RWPE1 (cell line): Measurements from ENCODE around the gene DTNB.
"Not testable (repeated sequence)": the region's sequence is repeated elsewhere in the genome, so short reads cannot be mapped to it uniquely, and the experiment has no call there.

Source experiments
- CTCF ChIA-PET: fragments of 350-600 bp; sonication (Branson Sonifier 250); formaldehyde crosslinking; extraction: SDS; loops from one replicate; lab custom pipeline; 2021; lab: Yijun Ruan, JAX
- POLR2A ChIA-PET: fragments of 400-600 bp; formaldehyde crosslinking; extraction: SDS; loops from one replicate; lab custom pipeline; 2020; ENCODE audit warnings: antibody characterized with exemption; ENCODE audit not compliant: low non-redundant PET; lab: Yijun Ruan, JAX
- DNase-seq: peaks from one replicate; pipeline ENCODE4 v3.0.0; 2012; ENCODE audit warnings: low spot score
- H3K27ac ChIP-seq: fragments of 450-650 bp; 2 replicates; pipeline ENCODE4 v1.5.1; 2017
- TF ChIP-seq, protein P1 (sequence below): fragments of 450-650 bp; conservative IDR thresholded peaks from 2 replicates; pipeline ENCODE4 v1.5.1; 2017; ENCODE audit warnings: low read depth, mild to moderate bottlenecking

Gene DTNB

DNA sequence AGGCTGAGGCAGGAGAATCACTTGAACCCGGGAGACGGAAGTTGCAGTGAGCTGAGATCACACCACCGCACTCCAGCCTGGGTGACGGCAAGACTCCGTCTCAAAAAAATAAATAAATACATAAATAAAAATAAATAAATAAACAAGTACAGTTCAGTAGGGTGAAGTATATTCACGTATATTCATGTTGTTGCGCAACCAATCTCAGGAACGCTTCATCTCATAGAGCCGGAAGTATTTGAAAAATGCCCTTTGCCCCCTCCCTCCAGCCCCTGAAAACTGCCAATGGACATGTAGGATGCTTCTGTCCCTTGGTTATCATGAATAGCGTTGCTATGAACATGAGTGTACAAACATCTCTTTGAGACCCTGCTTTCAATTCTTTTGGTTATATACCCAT is 132.0 kb downstream of the DTNB start:
- H3K27ac ChIP-seq, result no peak overlapping the region
- no peak for DNase-seq
- CTCF ChIA-PET, result no interaction called here
- TF ChIP-seq, protein P1, sequence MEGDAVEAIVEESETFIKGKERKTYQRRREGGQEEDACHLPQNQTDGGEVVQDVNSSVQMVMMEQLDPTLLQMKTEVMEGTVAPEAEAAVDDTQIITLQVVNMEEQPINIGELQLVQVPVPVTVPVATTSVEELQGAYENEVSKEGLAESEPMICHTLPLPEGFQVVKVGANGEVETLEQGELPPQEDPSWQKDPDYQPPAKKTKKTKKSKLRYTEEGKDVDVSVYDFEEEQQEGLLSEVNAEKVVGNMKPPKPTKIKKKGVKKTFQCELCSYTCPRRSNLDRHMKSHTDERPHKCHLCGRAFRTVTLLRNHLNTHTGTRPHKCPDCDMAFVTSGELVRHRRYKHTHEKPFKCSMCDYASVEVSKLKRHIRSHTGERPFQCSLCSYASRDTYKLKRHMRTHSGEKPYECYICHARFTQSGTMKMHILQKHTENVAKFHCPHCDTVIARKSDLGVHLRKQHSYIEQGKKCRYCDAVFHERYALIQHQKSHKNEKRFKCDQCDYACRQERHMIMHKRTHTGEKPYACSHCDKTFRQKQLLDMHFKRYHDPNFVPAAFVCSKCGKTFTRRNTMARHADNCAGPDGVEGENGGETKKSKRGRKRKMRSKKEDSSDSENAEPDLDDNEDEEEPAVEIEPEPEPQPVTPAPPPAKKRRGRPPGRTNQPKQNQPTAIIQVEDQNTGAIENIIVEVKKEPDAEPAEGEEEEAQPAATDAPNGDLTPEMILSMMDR, result no peak
- POLR2A ChIA-PET, result no interaction called here

DNA sequence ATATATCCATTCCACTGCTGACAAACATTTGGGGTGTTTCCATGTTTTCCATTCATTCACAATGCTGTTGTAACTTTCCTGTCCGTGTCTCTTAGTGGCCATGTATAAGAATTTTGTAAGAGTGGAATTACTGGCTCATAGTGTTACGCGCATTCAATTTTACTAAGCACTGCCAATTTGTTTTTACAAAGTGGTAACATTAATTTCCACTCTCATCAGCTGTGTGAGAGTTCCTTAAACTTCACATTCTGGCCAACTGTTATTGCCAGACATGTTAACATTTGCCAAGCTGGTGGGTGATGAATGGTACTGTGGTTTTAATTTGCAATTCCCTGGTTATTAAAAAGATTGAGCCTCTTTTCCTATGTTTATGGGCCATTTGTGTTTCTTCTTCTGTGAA is 134.2 kb downstream of the DTNB start:
- no peak for DNase-seq
- ChIA-PET POLR2A (no interaction called here), CTCF (no interaction called here)
- TF ChIP-seq, protein P1, result no peak
- H3K27ac ChIP-seq, result no peak overlapping the region

DNA sequence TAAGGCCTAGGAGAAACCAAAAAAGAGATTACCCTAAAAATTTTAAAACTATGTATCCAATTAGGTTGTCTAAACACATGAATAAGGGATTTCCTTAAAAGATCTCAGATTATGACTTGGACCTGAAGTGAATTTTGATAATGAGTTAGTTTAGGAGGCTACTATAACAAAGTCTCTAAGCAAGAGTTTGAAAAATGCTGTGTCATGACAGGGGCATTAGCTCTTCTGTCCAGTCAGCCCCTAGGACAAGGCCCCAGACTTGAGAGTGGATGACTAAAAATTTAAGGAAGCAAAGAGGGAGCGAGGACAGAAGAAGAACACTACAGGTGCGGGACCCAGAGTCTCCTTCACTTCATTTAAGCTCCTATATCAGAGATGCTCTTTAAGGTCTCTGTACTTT is 135.9 kb downstream of the DTNB start:
- CTCF ChIA-PET, result no interaction called here
- POLR2A ChIA-PET, result no interaction called here

DNA sequence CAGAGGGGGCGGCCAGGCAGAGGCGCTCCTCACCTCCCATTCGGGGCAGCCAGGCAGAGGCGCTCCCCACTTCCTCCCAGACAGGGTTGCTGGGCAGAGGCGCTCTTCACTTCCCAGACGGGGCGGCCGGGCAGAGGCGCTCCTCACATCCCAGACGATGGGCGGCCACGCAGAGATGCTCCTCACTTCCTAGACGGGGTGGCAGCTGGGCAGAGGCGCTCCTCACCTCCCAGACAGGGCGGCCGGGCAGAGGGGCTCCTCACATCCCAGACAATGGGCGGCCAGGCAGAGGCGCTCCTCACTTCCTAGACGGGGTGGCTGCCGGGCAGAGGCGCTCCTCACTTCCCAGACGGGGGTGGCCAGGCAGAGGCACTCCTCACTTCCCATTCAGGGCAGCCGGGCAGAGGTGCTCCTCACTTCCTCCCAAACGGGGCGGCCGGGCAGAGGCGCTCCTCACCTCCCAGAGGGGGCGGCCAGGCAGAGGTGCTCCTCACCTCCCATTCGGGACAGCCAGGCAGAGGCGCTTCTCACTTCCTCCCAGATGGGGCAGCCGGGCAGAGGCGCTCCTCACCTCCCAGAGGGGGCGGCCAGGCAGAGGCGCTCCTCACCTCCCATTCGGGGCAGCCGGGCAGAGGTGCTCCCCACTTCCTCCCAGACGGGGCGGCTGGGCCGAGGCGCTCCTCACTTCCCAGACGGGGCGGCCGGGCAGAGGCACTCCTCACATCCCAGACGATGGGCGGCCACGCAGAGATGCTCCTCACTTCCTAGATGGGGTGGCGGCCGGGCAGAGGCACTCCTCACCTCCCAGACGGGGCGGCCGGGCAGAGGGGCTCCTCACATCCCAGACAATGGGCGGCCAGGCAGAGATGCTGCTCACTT is 137.7 kb downstream of the DTNB start:
- DNase-seq, H3K27ac ChIP-seq, POLR2A ChIA-PET, CTCF ChIA-PET: not testable (repeated sequence)

More for the DNA sequence above, 135.9 kb downstream of the DTNB start:
- no peak for DNase-seq
- no peak overlapping the region for H3K27ac ChIP-seq
- TF ChIP-seq, protein P1, result no peak

DNA sequence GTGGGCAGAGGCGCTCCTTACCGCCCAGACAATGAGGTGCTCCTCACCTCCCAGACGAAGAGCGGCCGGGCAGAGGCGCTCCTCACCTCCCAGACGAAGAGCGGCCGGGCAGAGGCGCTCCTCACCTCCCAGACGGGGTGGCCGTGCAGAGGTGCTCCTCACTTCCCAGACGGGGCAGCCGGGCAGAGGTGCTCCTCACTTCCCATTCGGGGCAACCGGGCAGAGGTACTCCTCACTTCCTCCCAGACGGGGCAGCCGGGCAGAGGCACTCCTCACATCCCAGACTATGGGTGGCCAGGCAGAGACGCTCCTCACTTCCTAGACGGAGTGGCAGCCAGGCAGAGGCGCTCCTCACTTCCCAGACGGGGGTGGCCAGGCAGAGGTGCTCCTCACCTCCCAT is 138.4 kb downstream of the DTNB start:
- CTCF ChIA-PET, POLR2A ChIA-PET, H3K27ac ChIP-seq, DNase-seq: not testable (repeated sequence)

DNA sequence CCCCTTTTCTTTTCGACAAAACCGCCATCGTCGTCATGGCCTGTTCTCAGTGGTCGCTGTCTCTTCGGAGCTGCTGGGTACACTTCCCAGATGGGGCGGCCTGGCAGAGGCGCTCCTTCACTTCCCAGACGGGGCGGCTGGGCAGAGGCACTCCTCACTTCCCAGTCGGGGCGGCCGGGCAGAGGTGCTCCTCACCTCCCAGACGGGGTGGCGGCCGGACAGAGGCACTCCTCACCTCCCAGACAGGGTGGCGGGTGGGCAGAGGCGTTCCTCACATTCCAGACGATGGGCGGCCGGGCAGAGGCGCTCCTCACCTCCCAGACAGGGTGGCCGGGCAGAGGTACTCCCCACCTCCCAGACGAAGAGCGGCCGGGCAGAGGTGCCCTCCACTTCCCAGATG is 138.9 kb downstream of the DTNB start:
- TF ChIP-seq, protein P1, result no peak
- ChIA-PET POLR2A (no interaction called here), CTCF (no interaction called here)
- no peak overlapping the region for H3K27ac ChIP-seq
- DNase-seq, result no peak

DNA sequence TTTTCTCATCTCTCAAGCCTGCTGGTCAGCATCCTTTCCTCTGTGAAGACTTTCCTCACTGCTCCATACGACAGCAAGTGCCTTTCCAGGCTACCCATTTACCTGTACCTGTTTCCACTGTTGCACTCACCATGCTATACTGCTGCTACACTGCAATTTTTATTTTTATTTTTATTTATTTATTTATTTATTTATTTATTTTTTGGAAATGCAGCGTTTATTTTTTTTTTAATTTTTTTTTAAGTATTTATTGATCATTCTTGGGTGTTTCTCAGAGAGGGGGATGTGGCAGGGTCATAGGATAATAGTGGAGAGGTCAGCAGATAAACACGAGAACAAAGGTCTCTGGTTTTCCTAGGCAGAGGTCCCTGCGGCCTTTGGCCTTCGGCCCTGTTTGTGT is 139.6 kb downstream of the DTNB start:
- H3K27ac ChIP-seq, CTCF ChIA-PET, DNase-seq, POLR2A ChIA-PET: not testable (repeated sequence)

DNA sequence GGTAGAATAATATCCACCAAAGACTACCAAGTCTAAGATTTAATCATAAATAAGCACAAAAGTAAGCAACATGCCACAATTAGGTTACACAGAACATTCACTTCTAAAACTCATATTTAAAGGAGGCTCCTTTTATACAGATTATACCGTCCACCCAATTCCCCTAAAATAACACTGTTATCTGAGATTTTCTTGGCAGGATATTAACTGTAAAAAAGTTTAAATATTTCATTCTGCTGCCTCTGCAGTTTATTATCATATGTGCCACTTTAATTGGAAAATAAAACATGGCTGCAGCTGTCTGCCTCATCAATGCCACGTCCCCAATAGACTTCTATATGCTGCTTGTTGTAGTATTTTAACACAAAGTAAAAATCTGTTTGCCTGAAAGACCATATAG is 140.9 kb downstream of the DTNB start:
- DNase-seq, result no peak
- POLR2A ChIA-PET, result no interaction called here
- CTCF ChIA-PET, result no interaction called here
- TF ChIP-seq, protein P1, result no peak
- no peak overlapping the region for H3K27ac ChIP-seq
